WI38 (cell line): Measurements from ENCODE around the gene KCNQ2.

ENCODE experiments used
- H3K4me3 ChIP-seq: 2 replicates; pipeline ENCODE4 v1.5.1; 2011; ENCODE audit warnings: low read depth, mild to moderate bottlenecking, control low read depth, low read length
- TF ChIP-seq, protein P1 (sequence below): IDR thresholded peaks from 2 replicates; pipeline ENCODE4 v1.5.1; 2012; ENCODE audit warnings: low read depth, mild to moderate bottlenecking, control low read depth, low read length

KCNQ2 gene

DNA sequence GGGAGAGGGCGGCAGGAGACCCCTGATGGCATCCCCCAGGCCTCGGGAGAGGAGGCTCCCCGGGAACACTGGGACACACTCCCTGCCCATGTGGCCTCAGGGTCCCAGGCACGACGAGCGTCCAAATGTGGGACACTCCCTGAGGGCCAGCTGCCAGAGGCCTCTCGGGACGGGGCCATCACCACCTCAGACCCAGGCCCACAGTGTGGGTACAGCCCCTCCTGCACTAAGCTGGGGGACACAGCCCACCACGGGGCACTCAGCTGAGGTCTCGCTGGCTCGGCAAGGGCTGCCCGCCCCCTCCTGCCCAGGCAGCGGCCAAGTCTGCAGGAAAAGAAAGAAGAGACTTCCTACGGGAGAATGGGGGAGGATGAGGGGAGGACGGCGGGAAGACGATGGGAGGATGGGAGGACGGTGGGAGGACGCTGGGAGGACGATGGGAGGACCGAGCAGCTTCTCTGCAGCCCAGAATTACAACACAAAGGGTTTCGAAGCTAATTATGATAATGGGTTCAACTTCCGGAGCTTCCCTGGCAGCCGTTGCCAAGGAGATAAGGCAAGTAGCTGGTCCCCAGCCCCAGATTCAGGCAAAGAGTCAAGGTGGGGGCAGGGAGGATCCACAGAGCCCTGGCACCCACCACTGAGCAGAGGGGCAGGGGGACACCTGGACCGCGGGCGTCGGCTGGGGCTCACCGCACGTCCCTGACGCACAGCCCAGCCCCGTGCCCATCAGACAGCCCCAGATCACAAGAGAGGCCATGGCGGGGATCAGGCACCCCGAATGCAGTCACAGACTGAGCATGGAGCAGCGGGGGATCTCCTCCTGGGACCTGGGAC lies 17.5 kb downstream of the KCNQ2 start:
- TF ChIP-seq, protein P1, sequence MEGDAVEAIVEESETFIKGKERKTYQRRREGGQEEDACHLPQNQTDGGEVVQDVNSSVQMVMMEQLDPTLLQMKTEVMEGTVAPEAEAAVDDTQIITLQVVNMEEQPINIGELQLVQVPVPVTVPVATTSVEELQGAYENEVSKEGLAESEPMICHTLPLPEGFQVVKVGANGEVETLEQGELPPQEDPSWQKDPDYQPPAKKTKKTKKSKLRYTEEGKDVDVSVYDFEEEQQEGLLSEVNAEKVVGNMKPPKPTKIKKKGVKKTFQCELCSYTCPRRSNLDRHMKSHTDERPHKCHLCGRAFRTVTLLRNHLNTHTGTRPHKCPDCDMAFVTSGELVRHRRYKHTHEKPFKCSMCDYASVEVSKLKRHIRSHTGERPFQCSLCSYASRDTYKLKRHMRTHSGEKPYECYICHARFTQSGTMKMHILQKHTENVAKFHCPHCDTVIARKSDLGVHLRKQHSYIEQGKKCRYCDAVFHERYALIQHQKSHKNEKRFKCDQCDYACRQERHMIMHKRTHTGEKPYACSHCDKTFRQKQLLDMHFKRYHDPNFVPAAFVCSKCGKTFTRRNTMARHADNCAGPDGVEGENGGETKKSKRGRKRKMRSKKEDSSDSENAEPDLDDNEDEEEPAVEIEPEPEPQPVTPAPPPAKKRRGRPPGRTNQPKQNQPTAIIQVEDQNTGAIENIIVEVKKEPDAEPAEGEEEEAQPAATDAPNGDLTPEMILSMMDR = no peak
- no peak overlapping the region for H3K4me3 ChIP-seq

DNA sequence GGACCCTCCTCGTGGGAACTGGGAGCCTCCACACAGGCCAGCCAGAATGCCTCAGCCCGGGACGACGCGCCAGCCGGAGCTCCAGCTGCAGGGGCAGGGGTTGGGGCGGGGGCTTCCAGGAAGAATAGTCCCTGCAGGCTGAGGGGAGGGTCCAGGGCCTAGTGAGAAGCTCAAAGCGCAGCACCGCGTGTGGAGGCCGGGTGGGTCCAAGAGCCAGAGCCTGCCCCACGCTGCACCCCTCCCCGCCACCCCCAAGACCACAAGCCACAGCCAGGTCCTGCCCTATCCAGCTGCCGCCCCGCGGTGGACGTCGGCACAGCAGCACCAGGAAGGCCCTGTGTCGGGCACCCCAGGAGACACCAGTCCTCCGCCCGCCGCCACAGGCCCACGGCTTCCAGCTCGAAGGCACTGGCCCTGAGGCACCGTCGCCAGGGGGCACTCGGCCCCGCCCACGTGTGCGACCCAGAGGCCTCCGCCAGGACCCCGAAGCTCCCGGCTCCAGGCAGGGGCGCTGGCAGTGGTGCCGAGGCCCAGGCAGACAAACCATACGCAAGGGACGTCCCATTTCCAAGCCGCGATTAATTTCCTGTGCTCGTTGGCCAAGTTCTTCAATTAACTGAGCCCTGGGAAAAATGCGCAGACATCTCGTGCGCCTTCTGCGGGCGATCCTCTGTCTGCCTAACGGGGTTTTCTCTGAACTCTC lies 19.5 kb downstream of the KCNQ2 start:
- TF ChIP-seq, protein P1 = no peak
- H3K4me3 ChIP-seq = no peak overlapping the region

DNA sequence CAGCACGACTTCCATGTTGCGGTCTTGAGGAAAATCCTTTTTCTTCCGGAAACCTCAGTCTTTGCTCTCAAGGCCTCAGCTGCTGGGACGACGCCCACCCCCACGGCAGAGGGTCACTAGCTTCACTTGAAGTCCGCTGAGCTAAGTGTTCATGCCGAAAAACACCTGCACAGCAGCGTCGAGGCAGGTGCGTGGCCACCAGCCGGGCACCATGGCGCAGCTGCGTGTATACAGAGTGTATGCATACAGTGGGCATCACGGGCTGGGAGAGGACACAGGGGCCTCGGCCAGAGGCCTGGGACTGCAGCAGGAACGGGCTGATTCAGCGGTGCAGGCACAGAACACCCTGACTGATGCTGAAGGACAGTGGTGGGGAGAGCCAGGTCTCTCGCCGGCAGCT lies 20.1 kb downstream of the KCNQ2 start:
- TF ChIP-seq, protein P1 = no peak
- H3K4me3 ChIP-seq = no peak overlapping the region

DNA sequence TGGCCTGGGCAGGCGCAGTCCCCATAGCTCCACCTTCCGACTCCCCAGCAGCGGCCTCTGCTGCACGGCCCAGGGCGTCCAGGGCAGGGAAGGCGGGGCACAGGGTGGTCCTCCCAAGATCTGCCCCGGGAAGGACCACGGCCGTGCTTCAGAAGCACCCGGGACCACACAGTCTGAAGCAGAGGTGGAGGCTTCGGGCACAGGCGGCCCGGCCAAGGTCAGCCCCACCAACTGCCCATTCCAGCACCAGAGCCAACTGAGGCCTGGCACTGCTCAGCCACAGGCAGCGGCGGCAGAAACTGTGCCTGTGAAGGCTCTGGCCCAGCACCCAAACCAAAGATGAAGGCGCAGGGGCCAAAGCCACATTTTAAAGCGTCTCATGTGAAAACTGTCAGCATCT lies 20.6 kb downstream of the KCNQ2 start:
- no peak overlapping the region for H3K4me3 ChIP-seq
- TF ChIP-seq, protein P1 = no peak

DNA sequence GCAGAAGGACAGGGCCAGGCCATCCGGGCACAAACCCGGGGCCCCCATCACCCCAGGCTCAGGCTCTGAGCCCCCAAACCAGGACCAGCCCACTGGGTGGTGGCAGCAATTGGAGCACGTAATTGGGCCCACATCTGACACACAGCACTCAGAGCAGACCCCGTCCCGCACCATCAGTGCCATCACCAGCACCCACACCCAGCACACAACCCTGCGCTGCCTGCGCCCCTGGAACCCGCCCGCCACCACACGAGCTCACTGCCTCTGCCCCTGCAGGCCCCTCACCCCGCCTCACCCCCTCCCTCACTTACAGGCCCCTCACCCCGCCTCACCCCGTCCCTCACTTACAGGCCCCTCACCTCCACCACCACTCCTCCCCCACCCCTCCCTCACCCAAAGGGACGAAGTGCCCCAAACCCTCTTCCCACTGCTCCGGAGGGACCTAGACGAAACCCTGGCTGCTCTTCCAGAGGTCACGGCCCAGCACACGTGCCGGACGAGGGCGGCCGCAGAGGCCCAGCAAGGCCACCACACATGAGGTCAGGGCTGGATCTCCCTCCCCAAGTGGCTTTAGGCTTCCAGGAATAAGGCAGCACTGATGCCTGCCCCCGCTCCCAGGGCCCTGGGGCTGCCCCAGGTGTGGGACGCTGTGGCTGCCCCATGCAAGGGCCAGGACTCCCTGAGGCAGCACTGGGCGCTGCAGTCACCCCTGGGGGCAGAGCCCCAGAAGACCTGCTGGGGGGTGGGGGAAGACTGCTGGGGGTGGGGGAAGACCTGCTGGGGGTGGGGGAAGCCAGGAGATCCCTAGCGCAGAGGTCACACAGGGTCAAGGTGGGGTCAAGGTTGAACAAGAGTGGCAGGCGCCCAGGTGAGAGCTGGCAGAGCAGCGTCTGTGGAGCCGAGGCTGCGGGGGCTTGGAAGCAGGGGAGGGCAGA lies 22.4 kb downstream of the KCNQ2 start:
- H3K4me3 ChIP-seq = no peak overlapping the region
- TF ChIP-seq, protein P1 = no peak

DNA sequence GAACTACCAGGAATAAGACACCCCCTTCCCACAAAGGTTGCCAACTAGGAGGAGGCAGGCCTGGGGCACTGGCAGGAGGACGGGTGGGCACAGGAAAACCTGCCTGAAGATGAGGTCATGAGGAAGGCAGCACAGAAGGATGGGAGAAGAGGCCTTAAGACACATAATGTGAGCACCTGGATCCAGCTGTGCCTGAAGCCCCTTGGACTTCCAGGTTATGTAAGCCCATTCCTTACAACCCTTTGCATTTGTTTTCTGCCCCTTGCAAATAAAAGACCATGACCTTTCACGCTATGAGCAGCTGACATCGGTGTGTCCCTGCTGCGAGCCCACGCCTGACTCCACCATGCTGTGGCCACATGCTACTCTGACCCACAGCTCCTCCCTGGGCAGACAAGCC lies 23.4 kb downstream of the KCNQ2 start:
- TF ChIP-seq, protein P1 = no peak
- H3K4me3 ChIP-seq = no peak overlapping the region
